Stomach (tissue), 4 donors: ENCODE data around the gene AATF.

Source experiments
- POLR2A ChIP-seq, 4 donors: fragments of 450-650 bp; IDR thresholded peaks; one replicate each; pipeline ENCODE4 v1.6.1; 2016; ENCODE audit warnings: antibody characterized with exemption in 4 of 4, control low read depth in 2 of 4, mild to moderate bottlenecking in 1 of 4, moderate library complexity in 1 of 4
- TF ChIP-seq, protein P1 (sequence below), 7 experiments: fragments of 450-650 bp in 4 of 7; fragments of 200-600 bp in 3 of 7; sonication (generic) in 3 of 7; IDR thresholded peaks; one replicate each; pipeline ENCODE4 v1.5.1; 2016 to 2019; ENCODE audit warnings: antibody characterized with exemption in 7 of 7, control low read depth in 2 of 7, mild to moderate bottlenecking in 1 of 7

DNA sequence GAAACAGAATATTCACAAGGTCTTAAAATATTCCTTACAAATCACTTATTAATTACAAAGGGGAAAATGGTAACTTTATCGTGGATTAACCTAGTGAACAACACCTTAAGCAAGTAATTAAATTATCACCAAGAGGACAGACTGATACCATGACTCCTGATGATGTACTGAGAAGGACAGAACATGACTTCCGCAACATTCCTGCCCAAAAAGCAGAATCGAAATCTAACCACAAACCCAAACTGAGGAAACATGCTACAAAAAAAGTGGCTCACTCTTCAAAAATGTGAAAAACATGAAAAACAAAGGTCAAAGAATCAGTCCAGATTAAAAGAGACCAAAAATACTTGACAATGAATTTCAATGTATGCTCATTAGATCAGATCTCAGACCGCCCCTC, 151.5 kb downstream of the AATF start:
- TF ChIP-seq POLR2A (IDR thresholded peaks at IDR 0.05) = no peak
- TF ChIP-seq, protein P1, sequence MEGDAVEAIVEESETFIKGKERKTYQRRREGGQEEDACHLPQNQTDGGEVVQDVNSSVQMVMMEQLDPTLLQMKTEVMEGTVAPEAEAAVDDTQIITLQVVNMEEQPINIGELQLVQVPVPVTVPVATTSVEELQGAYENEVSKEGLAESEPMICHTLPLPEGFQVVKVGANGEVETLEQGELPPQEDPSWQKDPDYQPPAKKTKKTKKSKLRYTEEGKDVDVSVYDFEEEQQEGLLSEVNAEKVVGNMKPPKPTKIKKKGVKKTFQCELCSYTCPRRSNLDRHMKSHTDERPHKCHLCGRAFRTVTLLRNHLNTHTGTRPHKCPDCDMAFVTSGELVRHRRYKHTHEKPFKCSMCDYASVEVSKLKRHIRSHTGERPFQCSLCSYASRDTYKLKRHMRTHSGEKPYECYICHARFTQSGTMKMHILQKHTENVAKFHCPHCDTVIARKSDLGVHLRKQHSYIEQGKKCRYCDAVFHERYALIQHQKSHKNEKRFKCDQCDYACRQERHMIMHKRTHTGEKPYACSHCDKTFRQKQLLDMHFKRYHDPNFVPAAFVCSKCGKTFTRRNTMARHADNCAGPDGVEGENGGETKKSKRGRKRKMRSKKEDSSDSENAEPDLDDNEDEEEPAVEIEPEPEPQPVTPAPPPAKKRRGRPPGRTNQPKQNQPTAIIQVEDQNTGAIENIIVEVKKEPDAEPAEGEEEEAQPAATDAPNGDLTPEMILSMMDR (IDR thresholded peaks at IDR 0.05) = no peak
